PFSK-1 (cell line): ENCODE results near the gene MAGI2.

ENCODE experiments used
- FOXP2 ChIP-seq: optimal IDR thresholded peaks from 2 replicates; pipeline ENCODE3; 2011; ENCODE audit warnings: borderline replicate concordance, control low read depth, inconsistent platforms; ENCODE audit not compliant: insufficient read depth; ENCODE audit errors: extremely low read length, extremely low read depth
- POLR2AphosphoS5 ChIP-seq: IDR thresholded peaks from 2 replicates; pipeline ENCODE4 v1.6.1; 2012; ENCODE audit warnings: low read depth, mild to moderate bottlenecking, control low read depth, low read length, moderate library complexity
- SIN3A ChIP-seq: IDR thresholded peaks from 2 replicates; pipeline ENCODE4 v1.6.1; 2012; ENCODE audit warnings: mild to moderate bottlenecking, low read length, moderate library complexity, borderline replicate concordance; ENCODE audit not compliant: insufficient read depth
- TAF1 ChIP-seq: IDR thresholded peaks from 2 replicates; pipeline ENCODE4 v1.6.1; 2012; ENCODE audit warnings: low read length, control low read depth, borderline replicate concordance; ENCODE audit not compliant: insufficient read depth
- TF ChIP-seq, protein P1 (sequence below), 2 experiments: IDR thresholded peaks; 2 replicates each; pipeline versions ENCODE4 v1.6.1 to v1.8.0; 2011 to 2012; ENCODE audit warnings: low read depth in 2 of 2, low read length in 2 of 2, control low read depth in 1 of 2, inconsistent platforms in 1 of 2, mild to moderate bottlenecking in 1 of 2, moderate library complexity in 1 of 2; ENCODE audit not compliant: insufficient read depth in 1 of 2

The MAGI2 gene

DNA sequence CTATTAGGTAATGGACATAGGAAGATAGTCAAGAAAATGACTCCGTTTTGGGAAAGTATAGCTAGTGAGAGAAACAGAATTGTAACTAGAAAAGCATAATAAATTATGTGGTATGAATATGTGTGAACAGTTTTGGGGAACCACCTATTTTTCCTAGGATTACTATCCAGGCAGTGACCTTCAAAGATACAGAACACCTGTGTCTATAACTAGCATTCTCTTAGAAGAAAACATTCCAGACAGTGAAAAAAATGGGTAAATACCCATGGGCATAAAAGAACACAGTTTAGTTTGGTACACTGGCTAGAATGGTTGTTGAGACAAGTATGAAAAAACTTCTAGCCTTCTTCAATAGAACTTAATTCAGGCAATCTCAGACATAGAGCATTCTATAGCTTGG, 690.8 kb downstream of the MAGI2 start:
- TF ChIP-seq SIN3A (no peak), POLR2AphosphoS5 (no peak), TAF1 (no peak), FOXP2 (no peak)
- TF ChIP-seq, protein P1, sequence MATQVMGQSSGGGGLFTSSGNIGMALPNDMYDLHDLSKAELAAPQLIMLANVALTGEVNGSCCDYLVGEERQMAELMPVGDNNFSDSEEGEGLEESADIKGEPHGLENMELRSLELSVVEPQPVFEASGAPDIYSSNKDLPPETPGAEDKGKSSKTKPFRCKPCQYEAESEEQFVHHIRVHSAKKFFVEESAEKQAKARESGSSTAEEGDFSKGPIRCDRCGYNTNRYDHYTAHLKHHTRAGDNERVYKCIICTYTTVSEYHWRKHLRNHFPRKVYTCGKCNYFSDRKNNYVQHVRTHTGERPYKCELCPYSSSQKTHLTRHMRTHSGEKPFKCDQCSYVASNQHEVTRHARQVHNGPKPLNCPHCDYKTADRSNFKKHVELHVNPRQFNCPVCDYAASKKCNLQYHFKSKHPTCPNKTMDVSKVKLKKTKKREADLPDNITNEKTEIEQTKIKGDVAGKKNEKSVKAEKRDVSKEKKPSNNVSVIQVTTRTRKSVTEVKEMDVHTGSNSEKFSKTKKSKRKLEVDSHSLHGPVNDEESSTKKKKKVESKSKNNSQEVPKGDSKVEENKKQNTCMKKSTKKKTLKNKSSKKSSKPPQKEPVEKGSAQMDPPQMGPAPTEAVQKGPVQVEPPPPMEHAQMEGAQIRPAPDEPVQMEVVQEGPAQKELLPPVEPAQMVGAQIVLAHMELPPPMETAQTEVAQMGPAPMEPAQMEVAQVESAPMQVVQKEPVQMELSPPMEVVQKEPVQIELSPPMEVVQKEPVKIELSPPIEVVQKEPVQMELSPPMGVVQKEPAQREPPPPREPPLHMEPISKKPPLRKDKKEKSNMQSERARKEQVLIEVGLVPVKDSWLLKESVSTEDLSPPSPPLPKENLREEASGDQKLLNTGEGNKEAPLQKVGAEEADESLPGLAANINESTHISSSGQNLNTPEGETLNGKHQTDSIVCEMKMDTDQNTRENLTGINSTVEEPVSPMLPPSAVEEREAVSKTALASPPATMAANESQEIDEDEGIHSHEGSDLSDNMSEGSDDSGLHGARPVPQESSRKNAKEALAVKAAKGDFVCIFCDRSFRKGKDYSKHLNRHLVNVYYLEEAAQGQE (IDR thresholded peaks at IDR 0.05; ENCODE audit: insufficient read depth in 1 of 2, low read depth in 2 of 2, low read length in 2 of 2): no peak

DNA sequence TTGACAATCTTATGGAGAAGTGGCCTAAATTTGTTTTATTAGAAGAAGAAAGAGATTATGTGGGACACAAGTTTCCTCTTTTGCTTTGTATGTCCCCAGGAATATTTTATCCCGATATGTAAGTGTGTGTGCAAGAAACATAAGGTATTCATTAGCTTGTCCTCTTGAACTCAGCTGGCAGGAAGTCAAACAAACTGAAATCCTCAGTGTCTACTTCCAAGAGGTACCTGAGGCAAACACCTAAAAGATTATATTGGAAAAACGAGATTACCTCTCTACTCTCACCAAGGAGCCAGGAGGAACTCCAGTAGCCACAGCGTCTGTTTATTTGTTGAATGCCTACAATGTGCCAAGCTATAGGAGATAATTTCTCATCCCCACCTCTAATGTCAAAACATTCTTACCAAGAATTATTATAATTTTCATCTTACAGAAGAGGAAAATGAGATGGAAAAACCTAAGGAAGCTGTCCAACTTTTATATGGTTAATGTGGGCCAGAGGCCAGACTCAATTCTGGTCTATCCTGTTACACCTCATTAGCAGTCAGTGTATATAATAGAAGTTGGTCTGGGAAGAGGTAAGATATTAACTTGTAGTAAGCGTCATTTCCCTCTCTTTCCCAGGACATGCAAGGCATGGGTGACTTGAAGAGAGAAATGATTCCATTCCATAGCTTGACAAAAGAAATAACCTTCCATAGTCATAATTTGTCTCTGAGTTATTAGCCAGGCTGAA, 692.7 kb downstream of the MAGI2 start:
- TF ChIP-seq, protein P1 (IDR thresholded peaks at IDR 0.05; ENCODE audit: insufficient read depth in 1 of 2, low read depth in 2 of 2, low read length in 2 of 2): no peak
- no peak for TF ChIP-seq TAF1
- no peak for TF ChIP-seq SIN3A
- TF ChIP-seq POLR2AphosphoS5: no peak
- no peak for TF ChIP-seq FOXP2

DNA sequence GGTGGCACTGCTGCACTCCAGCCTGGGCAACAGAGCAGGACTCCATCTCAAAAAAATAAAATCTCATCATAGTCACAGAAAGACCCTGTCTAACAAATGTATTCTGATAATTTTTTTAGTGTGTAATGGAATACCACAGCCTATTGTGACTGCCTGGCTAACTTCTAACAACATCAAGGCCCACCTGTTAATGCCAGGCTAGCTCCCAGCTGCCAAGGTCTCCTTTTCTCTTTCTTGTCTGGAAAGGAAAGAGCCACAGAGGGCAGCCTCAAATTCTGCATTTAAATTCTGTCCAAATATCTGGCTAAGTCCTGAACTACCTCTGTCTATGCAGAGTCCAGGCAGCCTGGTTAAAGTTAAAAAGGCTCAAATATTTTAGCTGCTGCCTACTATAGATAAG, 700.9 kb downstream of the MAGI2 start:
- no peak for TF ChIP-seq FOXP2
- no peak for TF ChIP-seq POLR2AphosphoS5
- TF ChIP-seq, protein P1 (IDR thresholded peaks at IDR 0.05; ENCODE audit: insufficient read depth in 1 of 2, low read depth in 2 of 2, low read length in 2 of 2): no peak
- no peak for TF ChIP-seq SIN3A
- TF ChIP-seq TAF1: no peak

DNA sequence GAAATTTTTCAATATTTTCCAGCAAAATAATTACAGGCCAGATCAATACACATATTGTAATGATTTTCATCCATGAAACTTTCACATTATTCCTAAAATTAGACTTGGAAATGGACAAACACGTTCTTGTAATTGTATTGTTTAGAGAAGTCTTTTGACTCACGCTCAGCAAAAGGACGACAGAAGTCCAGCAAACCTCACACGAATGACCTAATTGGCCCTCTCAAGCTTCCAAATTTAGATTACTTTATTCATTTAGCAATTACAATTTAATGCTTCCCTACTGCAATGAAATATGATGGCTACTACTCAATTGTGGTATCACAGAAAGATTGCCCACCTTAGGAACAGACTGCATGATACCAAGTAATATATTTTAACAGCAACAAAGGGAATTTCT, 702.2 kb downstream of the MAGI2 start:
- TF ChIP-seq POLR2AphosphoS5: no peak
- TF ChIP-seq FOXP2: no peak
- no peak for TF ChIP-seq TAF1
- TF ChIP-seq SIN3A: no peak
- TF ChIP-seq, protein P1 (IDR thresholded peaks at IDR 0.05; ENCODE audit: insufficient read depth in 1 of 2, low read depth in 2 of 2, low read length in 2 of 2): no peak
